ENCODE results near the gene RASAL1.

RASAL1 gene

DNA sequence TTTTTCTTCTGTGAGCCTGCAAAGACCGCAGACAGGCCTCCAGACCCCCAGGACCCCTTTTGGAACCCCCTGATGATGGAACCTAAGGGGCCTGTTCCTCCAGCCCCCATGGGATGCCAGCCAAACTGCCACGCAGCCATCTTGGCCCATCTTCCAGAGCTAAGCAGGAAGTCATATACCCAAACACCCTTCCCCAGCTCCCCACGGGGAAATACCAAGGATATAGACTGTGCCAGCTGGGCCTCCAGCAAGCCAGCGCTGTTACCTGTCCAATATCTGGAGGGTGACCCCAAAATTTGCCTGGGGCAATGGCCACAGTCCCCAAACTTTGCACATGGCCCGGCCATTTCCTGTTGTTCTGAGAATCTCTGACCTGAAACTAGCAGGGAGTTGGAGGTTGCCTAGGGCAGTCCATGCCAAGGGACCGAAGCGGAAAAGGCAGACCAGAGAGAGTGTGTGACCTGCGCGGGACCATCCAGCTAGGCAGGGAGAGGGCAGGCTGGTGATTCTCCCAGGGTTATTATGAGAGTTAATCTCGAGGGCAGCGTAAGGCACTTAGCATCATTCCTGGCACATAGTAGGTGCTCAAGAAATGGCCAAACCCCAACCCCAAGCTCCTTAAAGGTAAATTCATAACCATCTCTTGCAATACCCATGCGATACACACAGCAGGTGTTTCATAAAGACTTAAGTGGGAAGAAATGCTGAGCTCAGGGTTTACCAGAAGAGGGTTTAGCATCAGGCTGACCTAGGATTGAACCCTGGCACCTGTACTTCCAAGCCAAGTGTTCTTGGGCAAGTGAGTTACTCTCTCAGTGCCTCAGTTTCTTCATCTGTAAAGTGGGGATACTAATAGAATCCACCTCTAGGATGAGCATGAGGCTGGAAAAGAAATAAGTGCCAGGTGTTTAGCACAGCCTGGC lies 2.6 kb upstream of the RASAL1 start:
- CTCF ChIA-PET, result interaction anchor here (2.3 kb wide), 1 partner anchor 15 kb away, joined by 7 read pairs; no protein-coding TSS in a partner anchor
- POLR2A ChIA-PET, result no interaction called here
- no peak for TF ChIP-seq SP1 (IDR thresholded peaks at IDR 0.05)
- no peak for TF ChIP-seq TARDBP (IDR thresholded peaks at IDR 0.05)
- TF ChIP-seq BHLHE40 (IDR thresholded peaks at IDR 0.05; ENCODE audit: borderline replicate concordance), result no peak
- TF ChIP-seq SUZ12 (IDR thresholded peaks at IDR 0.05), result no peak
- TF ChIP-seq CTBP1 (IDR thresholded peaks at IDR 0.05; ENCODE audit: borderline replicate concordance), result no peak
- no peak for DNase-seq (ENCODE audit: extremely low spot score)

DNA sequence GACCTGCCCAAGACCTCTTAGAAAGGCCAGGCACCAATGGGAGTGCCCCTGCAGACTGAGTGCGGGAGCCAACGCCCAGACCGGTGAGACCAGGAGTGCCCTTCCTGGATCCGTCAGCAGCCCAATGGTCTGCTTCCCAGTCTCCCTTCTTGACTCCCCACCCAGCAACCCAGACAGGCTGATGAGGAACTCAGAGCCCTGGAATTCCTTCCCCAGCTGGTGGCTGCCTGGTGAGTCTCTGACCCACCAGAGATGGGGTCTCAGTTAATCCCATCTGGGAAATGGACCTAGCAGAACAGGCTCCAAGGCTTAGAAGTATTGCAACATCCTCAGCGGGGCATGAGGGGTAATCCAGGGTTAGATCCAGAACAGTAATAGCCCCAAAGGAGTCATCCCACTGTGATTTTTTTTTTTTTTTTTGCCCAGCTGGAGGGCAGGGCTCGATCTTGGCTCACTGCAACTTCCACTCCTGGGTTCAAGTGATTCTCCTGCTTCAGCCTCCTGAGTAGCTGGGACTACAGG lies 1.5 kb upstream of the RASAL1 start:
- no peak for TF ChIP-seq LEF1 (IDR thresholded peaks at IDR 0.05; ENCODE audit: borderline replicate concordance)
- TF ChIP-seq, protein P1, sequence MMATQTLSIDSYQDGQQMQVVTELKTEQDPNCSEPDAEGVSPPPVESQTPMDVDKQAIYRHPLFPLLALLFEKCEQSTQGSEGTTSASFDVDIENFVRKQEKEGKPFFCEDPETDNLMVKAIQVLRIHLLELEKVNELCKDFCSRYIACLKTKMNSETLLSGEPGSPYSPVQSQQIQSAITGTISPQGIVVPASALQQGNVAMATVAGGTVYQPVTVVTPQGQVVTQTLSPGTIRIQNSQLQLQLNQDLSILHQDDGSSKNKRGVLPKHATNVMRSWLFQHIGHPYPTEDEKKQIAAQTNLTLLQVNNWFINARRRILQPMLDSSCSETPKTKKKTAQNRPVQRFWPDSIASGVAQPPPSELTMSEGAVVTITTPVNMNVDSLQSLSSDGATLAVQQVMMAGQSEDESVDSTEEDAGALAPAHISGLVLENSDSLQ (IDR thresholded peaks at IDR 0.05), result no peak
- TF ChIP-seq SUZ12 (IDR thresholded peaks at IDR 0.05), result no peak
- no peak for TF ChIP-seq L3MBTL2 (conservative IDR thresholded peaks at IDR 0.05)
- TF ChIP-seq ARNT (IDR thresholded peaks at IDR 0.05), result no peak
- TF ChIP-seq SP1 (IDR thresholded peaks at IDR 0.05), result no peak
- ChIA-PET POLR2A (no interaction called here), CTCF (no interaction called here)
- DNase-seq (ENCODE audit: extremely low spot score), result no peak

DNA sequence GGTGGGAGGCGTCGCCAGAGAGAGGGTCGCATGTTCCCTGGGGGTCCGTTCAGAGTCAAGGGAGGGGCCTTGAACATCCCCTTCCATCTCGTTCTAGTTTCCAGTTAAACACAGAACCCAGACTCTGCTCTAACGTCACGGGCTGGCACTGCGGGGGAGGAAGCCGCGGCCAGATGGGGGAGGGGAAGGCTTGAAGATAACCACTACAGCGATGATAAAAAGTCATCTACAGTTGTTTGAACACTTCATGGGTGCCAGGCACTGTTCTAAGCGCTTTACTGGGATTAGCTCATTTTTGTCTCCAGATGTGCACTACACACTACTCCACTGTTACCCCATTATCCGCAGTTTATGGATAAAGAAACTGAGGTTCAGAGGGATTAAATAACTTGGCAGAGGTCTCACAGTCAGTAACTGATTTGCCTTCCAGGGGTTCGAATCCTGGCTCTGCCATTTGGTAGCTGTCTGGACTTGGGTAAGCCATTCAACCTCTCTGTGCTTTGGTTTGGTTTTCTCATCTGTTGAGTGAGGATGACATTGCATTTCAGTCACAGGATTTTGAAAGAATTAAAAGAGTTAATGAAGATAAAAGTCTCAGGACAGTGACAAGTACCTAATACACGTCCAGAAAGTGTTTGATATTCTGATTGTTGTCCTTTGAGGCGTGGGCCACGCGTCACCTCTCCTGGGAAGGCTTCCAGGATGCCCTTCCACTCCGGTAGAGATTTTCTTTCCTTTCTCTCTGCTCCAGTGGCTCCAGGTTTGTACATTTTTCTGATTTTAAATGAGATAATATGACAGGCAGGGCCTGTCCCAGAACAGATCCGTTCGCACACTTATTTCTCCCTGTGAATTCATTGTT lies 798 bp upstream of the RASAL1 start:
- POLR2A ChIA-PET, result interaction anchor here (0.8 kb wide), 2 partner anchors 16 to 17 kb away, joined by 3 read pairs; no protein-coding TSS in a partner anchor
- no peak for DNase-seq (ENCODE audit: extremely low spot score)
- no peak for TF ChIP-seq ELF4 (IDR thresholded peaks at IDR 0.05)
- no peak for TF ChIP-seq FOXA1 (IDR thresholded peaks at IDR 0.05)
- no peak for TF ChIP-seq CTBP1 (IDR thresholded peaks at IDR 0.05; ENCODE audit: borderline replicate concordance)
- no peak for TF ChIP-seq HDGF (IDR thresholded peaks at IDR 0.05; ENCODE audit: borderline replicate concordance)
- TF ChIP-seq L3MBTL2 (conservative IDR thresholded peaks at IDR 0.05), result no peak
- no peak for TF ChIP-seq SP1 (IDR thresholded peaks at IDR 0.05)
- TF ChIP-seq NFRKB (IDR thresholded peaks at IDR 0.05), result no peak
- no peak for TF ChIP-seq FOXK2 (IDR thresholded peaks at IDR 0.05)
- TF ChIP-seq ARNT (IDR thresholded peaks at IDR 0.05), result no peak
- no peak for TF ChIP-seq FOXM1 (IDR thresholded peaks at IDR 0.05; ENCODE audit: borderline replicate concordance)
- TF ChIP-seq BHLHE40 (IDR thresholded peaks at IDR 0.05; ENCODE audit: borderline replicate concordance), result no peak
- no peak for TF ChIP-seq LEF1 (IDR thresholded peaks at IDR 0.05; ENCODE audit: borderline replicate concordance)
- no peak for TF ChIP-seq SUZ12 (IDR thresholded peaks at IDR 0.05)
- CTCF ChIA-PET, result no interaction called here

DNA sequence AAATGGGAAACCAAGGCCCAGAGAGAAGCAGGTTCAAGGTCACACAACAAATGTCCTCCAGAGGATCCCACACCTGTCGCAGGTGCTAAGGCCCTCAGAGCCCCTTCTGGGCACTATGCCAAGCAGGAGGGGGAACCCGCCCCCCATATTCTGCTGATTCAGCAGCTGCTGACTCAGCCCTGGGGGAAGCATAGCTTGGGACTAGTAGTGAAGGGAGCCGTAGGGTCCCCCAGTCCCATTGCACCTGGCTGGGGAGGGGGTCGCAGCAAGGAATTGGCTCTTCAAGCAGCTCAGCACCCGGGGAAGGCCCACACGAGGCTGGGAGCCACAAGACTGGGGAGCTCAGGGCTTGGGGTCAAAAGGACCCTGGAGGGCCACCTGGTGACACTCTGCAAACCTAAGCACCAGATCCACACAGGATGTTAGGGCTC lies 1.0 kb downstream of the RASAL1 start:
- ChIA-PET CTCF (no interaction called here), POLR2A (interaction anchor here (1.1 to 1.2 kb wide), 2 partner anchors 13 to 18 kb away, joined by 3 read pairs; no protein-coding TSS in a partner anchor)
- TF ChIP-seq CTBP1 (IDR thresholded peaks at IDR 0.05; ENCODE audit: borderline replicate concordance) (no peak), SP1 (IDR thresholded peaks at IDR 0.05) (no peak), FOXK2 (IDR thresholded peaks at IDR 0.05) (no peak), HDGF (IDR thresholded peaks at IDR 0.05; ENCODE audit: borderline replicate concordance) (no peak), FOXM1 (IDR thresholded peaks at IDR 0.05; ENCODE audit: borderline replicate concordance) (no peak), ELF4 (IDR thresholded peaks at IDR 0.05) (no peak), FOXA1 (IDR thresholded peaks at IDR 0.05) (no peak), L3MBTL2 (conservative IDR thresholded peaks at IDR 0.05) (no peak), BHLHE40 (IDR thresholded peaks at IDR 0.05; ENCODE audit: borderline replicate concordance) (no peak), ZNF384 (IDR thresholded peaks at IDR 0.05) (no peak), ARNT (IDR thresholded peaks at IDR 0.05) (no peak)
- DNase-seq (ENCODE audit: extremely low spot score), result no peak

DNA sequence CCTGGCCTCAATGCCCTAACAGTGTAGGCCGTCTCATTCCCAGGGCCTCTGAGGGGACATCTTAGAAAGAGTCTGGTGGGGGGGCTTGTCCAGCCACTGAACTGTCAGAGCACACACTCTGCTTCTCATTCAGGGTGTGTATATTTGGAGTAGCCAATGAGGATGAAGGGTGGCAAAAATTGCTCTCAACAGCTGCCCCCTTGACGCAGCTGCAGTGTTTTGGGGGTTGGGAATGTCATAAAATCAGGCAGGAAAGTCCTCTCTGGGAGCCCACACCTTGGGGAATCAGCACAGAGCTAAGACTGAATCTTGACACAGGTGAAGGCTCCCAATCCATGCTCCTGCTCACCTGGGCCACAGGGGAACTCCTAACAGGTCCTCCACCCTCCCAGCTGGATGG lies 1.5 kb downstream of the RASAL1 start:
- ChIA-PET POLR2A (interaction anchor here (1.1 to 1.2 kb wide), 2 partner anchors 12 to 19 kb away, joined by 3 read pairs; no protein-coding TSS in a partner anchor), CTCF (no interaction called here)
- DNase-seq (ENCODE audit: extremely low spot score), result no peak
- no peak for TF ChIP-seq CTBP1 (IDR thresholded peaks at IDR 0.05; ENCODE audit: borderline replicate concordance)
- TF ChIP-seq FOXA1 (IDR thresholded peaks at IDR 0.05), result no peak
- no peak for TF ChIP-seq ARNT (IDR thresholded peaks at IDR 0.05)
- no peak for TF ChIP-seq BHLHE40 (IDR thresholded peaks at IDR 0.05; ENCODE audit: borderline replicate concordance)
- no peak for TF ChIP-seq TARDBP (IDR thresholded peaks at IDR 0.05)
- TF ChIP-seq, protein P1 (IDR thresholded peaks at IDR 0.05), result no peak
- TF ChIP-seq NFRKB (IDR thresholded peaks at IDR 0.05), result no peak
- TF ChIP-seq ZNF384 (IDR thresholded peaks at IDR 0.05), result no peak
- TF ChIP-seq HDGF (IDR thresholded peaks at IDR 0.05; ENCODE audit: borderline replicate concordance), result no peak
- TF ChIP-seq L3MBTL2 (conservative IDR thresholded peaks at IDR 0.05), result no peak
- no peak for TF ChIP-seq SUZ12 (IDR thresholded peaks at IDR 0.05)
- no peak for TF ChIP-seq FOXK2 (IDR thresholded peaks at IDR 0.05)
- no peak for TF ChIP-seq SP1 (IDR thresholded peaks at IDR 0.05)
- TF ChIP-seq ELF4 (IDR thresholded peaks at IDR 0.05), result no peak
- TF ChIP-seq LEF1 (IDR thresholded peaks at IDR 0.05; ENCODE audit: borderline replicate concordance), result no peak

DNA sequence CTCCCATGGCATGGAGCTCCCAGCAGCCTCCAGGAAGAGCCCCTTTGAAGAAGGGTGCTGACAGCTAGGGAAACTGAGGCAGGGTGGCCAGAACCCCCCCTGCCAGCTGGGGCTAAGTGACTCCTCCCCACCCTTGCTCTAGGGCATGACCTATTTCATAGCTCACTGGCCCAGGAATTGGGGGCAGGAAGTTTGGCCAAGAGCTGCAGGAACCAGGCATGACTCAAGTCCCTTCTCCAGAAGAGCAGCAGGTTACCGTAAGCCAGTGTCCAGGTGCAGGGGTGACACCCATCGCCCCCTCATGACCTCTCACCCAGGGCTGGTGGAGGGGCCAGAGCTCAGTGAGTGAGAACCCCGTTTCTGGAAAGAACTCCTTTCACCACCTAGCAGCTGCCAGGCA lies 1.9 kb downstream of the RASAL1 start:
- TF ChIP-seq ELF4 (IDR thresholded peaks at IDR 0.05), result no peak
- TF ChIP-seq L3MBTL2 (conservative IDR thresholded peaks at IDR 0.05), result no peak
- TF ChIP-seq TARDBP (IDR thresholded peaks at IDR 0.05), result no peak
- no peak for TF ChIP-seq FOXA1 (IDR thresholded peaks at IDR 0.05)
- no peak for TF ChIP-seq BHLHE40 (IDR thresholded peaks at IDR 0.05; ENCODE audit: borderline replicate concordance)
- no peak for TF ChIP-seq FOXM1 (IDR thresholded peaks at IDR 0.05; ENCODE audit: borderline replicate concordance)
- TF ChIP-seq ZNF384 (IDR thresholded peaks at IDR 0.05), result no peak
- TF ChIP-seq LEF1 (IDR thresholded peaks at IDR 0.05; ENCODE audit: borderline replicate concordance), result no peak
- no peak for TF ChIP-seq SUZ12 (IDR thresholded peaks at IDR 0.05)
- TF ChIP-seq SP1 (IDR thresholded peaks at IDR 0.05), result no peak
- TF ChIP-seq, protein P1 (IDR thresholded peaks at IDR 0.05), result no peak
- no peak for TF ChIP-seq CTBP1 (IDR thresholded peaks at IDR 0.05; ENCODE audit: borderline replicate concordance)
- no peak for TF ChIP-seq HDGF (IDR thresholded peaks at IDR 0.05; ENCODE audit: borderline replicate concordance)
- no peak for TF ChIP-seq FOXK2 (IDR thresholded peaks at IDR 0.05)
- no peak for TF ChIP-seq ARNT (IDR thresholded peaks at IDR 0.05)
- TF ChIP-seq NFRKB (IDR thresholded peaks at IDR 0.05), result no peak
- POLR2A ChIA-PET, result interaction anchor here (1.1 to 1.2 kb wide), 2 partner anchors 12 to 19 kb away, joined by 3 read pairs; no protein-coding TSS in a partner anchor
- no peak for DNase-seq (ENCODE audit: extremely low spot score)
- CTCF ChIA-PET, result no interaction called here

All from HEK293T (cell line).